HG03025 (cell line): ENCODE data around the gene ELOVL2.

Experiments
- ATAC-seq: cut with Tn5 transposase; IDR thresholded peaks from one replicate; pipeline ENCODE4 v1.9.1; 2021; ENCODE audit warnings: mild to moderate bottlenecking, moderate library complexity; ENCODE audit not compliant: unreplicated experiment, low FRiP score

Gene ELOVL2

DNA sequence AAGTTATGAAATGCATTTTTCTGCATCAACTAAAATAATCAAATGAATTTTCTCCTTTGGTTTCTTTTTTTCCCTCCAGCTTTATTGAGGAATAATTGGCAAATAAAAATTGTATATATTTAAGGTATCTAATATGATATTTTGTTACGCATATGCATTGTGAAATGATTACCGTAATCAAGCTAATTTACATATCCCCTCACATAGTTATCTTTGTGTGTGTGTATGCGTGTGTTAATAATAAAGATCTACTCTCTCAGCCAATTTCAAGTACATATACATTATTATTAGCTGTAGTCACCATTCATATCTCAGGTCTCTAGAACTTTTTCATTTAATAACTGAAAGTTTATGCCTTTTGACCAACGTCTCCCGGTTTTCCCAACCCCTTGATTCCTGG, 96.1 kb downstream of the ELOVL2 start:
- ATAC-seq, result no peak

DNA sequence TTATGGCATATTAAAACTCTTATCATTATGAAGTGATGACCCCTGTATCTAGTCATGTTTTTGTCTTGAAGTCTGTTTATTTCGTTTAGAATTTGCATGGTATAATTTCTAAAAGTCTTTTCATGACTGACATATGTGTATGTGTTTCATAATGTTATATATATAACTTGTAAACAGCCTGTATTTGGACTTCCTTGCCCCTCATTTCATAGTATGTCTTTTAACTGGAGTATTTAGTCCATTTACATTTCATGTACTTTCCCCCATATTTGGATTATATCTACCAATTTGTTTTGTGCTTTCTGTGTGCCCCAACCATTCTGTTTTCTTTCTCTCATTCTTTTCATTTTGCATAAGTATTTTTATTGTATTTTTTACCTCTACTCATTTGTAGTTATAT, 98.3 kb downstream of the ELOVL2 start:
- no peak for ATAC-seq

DNA sequence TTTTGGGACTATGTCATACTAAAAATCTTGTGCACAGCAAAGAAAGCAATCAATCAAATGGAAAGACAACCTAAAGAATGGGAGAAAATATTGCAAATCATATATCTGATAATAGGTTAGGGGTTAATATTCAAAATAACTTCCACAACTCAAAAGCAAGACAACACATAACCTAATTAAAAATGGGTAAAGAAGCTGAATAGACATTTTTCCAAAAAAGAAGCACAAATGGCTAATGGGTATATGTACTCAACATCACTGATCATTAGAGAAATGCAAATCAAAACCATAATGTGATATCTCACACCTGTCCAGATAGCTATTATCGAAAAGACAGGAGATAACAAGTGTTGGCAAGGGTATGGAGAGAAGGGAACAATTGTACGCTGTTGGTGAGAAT, 104.3 kb downstream of the ELOVL2 start:
- ATAC-seq, result no peak

DNA sequence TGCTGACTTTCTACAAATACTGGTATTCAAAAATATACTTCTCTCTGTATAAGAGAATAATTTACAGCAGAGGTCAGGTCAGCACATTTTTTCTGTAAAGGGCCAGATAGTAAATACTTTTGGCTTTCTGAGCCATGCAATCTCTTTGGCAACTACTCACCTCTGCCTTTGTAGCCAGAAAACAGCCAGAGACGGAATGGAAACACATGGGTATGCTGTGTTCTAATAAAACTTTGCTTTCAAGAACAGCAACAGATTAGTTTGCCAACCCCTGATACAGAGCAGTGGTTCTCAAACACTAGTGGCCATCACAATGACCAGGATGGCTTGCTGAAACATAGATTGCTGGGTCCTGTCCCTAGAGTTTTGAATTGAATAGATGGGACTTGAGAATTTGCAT, 111.0 kb downstream of the ELOVL2 start:
- no peak for ATAC-seq
